ENCODE data around the gene SPATA6. TPM values are rescaled to one million over a fixed set of nuclear protein-coding genes. Genes with fewer than 3 reads are reported as not detected.
"Not testable (repeated sequence)": the region's sequence is repeated elsewhere in the genome, so short reads cannot be mapped to it uniquely, and the experiment has no call there.

The SPATA6 gene
- total RNA-seq, 2 experiments from 2014 or later: 0.85 to 0.92 TPM

DNA sequence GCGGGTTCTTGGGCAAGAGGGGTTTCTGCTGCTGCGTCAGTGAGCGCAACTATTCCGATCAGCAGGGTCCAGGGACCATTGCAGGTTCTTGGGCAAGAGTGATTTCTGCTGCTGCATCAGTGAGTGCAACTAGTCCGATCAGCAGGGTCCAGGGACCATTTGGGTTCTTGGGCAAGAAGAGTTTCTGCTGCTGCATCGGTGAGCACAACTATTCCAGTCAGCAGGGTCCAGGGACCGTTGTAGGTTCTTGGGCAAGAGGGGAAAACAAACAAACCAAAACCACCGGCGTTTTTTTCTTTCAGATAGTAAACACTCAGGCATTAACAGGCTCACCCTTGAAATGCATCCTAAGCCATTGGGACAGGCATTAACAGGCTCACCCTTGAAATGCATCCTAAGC lies 32.6 kb downstream of the SPATA6 start:
- no peak overlapping the region for H3K4me3 Mint-ChIP-seq
- ChIA-PET CTCF (no interaction called here), POLR2A (no interaction called here)
- H3K9me3 Mint-ChIP-seq: peaks cover 14% of the 10 kb centered on the region
- H3K27me3 Mint-ChIP-seq: no peaks in the 10 kb centered on the region
- no peaks in the 10 kb centered on the region for H3K4me1 Mint-ChIP-seq
- DNase-seq: no peak
- no peak overlapping the region for H3K27ac Mint-ChIP-seq
- no peaks in the 10 kb centered on the region for H3K36me3 Mint-ChIP-seq (ENCODE audit: low read depth)

DNA sequence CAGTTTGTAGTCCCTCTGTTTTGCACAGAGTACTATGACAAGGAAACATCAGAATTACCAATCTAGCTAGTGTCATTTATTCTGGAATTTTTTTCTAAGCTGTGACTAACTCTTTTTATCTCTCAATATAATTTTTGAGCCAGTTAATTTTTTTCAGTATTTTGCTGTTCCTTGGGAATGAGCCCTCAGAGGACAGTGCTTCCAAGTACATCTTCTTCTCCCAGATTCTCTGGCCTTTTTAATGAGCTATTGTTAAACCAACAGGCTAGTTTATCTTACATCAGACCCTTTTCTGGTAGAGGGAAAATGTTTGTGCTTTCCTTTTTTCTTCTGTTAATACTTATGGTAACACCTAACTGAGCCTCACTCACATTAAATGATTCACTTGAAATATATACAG lies 34.6 kb downstream of the SPATA6 start:
- H3K36me3 Mint-ChIP-seq (ENCODE audit: low read depth); H3K27me3 Mint-ChIP-seq; H3K4me3 Mint-ChIP-seq; DNase-seq; CTCF ChIA-PET; H3K4me1 Mint-ChIP-seq; POLR2A ChIA-PET; H3K27ac Mint-ChIP-seq; H3K9me3 Mint-ChIP-seq: not testable (repeated sequence)

DNA sequence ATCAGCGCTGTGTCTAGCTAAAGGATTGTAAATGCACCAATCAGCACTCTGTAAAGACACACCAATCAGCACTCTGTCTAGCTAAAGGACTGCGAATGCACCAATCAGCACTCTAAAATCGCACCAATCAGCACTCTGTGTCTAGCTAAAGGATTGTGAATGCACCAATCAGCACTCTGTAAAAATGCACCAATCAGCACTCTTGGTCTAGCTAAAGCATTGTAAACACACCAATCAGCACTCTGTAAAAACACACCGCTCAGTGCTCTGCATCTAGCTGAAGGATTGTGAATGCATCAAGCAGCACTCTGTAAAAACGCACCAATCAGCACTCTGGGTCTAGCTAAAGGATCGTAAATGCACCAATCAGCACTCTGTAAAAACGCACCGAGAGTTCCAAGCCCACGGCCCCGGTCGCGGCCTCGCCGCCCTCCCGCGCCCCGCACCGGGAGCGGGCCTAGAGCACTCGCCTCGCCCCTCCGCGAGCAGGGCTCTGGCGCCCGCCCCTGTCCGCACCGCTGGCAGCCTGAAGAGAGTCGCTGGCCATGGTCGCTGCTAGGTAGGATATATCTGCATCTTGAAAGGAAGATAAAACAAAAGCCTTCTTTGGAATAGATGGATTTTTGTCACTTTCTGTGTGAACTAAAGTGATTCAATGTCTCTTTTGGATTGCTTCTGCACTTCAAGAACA lies 36.5 kb downstream of the SPATA6 start:
- H3K4me3 Mint-ChIP-seq; H3K9me3 Mint-ChIP-seq; DNase-seq; H3K27ac Mint-ChIP-seq; H3K27me3 Mint-ChIP-seq; CTCF ChIA-PET; H3K4me1 Mint-ChIP-seq; POLR2A ChIA-PET; H3K36me3 Mint-ChIP-seq (ENCODE audit: low read depth): not testable (repeated sequence)

DNA sequence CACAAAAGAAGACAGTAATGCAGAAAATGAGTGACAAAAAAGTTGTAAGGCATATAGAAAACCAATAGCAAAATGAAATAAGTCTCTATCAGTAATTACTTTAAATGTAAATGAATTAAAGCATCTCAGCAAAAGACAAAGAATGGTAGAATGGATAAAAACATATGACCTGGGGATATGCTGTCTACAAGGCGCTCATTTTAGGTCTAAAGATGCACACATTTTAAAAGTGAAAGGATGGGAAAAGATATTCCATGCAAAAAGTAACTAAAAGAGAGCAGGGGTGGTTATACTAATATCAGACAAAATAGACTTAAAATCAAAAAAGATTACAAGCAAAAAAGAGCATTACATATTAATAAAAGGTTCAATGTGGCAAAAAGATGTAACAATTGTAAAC lies 41.2 kb downstream of the SPATA6 start:
- H3K4me1 Mint-ChIP-seq: no peaks in the 10 kb centered on the region
- CTCF ChIA-PET: no interaction called here
- no peak overlapping the region for H3K27ac Mint-ChIP-seq
- H3K36me3 Mint-ChIP-seq (ENCODE audit: low read depth): no peaks in the 10 kb centered on the region
- no peak for DNase-seq
- POLR2A ChIA-PET: no interaction called here
- H3K27me3 Mint-ChIP-seq: no peaks in the 10 kb centered on the region
- H3K9me3 Mint-ChIP-seq: peaks cover 6% of the 10 kb centered on the region
- no peak overlapping the region for H3K4me3 Mint-ChIP-seq

DNA sequence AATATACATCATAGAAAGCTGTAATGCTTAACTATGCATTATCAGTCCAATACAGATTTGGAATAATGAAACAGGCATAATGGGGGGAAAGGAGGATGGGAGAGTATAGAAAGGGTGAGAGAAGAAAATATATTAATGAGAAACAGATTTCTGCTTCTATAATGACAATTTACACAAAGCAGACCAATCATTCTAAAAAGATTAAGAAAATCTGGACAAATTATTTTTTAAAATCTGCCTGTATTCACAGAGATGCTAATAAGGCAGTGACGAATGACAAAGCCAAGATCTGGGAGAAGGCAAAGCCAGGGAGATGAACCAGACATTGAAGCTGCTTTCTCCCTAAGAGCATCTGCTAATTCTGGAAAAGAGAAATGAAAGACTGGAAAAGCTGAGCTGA lies 50.0 kb downstream of the SPATA6 start:
- Mint-ChIP-seq H3K4me3 (no peak overlapping the region), H3K4me1 (no peaks in the 10 kb centered on the region), H3K27ac (no peak overlapping the region)

DNA sequence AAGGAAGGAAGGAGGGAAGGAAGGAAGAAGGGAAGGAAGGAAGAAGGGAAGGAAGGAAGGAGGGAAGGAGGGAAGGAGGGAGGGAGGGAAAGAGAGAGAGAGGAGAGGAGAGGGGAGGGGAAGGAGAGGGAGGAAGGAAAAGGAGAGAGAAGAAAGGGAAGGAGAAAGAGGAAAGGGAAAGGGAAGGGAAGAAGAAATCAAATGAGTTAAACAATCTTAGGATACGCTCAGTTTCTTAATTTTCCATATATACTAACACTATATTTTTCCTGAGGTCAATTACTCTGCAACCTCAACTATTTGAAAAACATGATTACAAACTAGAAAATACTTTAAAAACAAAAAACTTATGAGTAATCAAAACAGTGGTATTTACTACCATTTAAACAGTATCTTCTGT lies 53.3 kb downstream of the SPATA6 start:
- Mint-ChIP-seq H3K9me3 (no peaks in the 10 kb centered on the region), H3K27ac (no peak overlapping the region), H3K4me1 (no peaks in the 10 kb centered on the region), H3K36me3 (ENCODE audit: low read depth) (no peaks in the 10 kb centered on the region), H3K27me3 (no peaks in the 10 kb centered on the region), H3K4me3 (no peak overlapping the region)
- no peak for DNase-seq
- ChIA-PET POLR2A (no interaction called here), CTCF (no interaction called here)

More for the DNA sequence above, 50.0 kb downstream of the SPATA6 start:
- CTCF ChIA-PET: no interaction called here
- DNase-seq: no peak
- no peaks in the 10 kb centered on the region for H3K27me3 Mint-ChIP-seq
- H3K9me3 Mint-ChIP-seq: no peaks in the 10 kb centered on the region
- POLR2A ChIA-PET: no interaction called here
- H3K36me3 Mint-ChIP-seq (ENCODE audit: low read depth): no peaks in the 10 kb centered on the region

DNA sequence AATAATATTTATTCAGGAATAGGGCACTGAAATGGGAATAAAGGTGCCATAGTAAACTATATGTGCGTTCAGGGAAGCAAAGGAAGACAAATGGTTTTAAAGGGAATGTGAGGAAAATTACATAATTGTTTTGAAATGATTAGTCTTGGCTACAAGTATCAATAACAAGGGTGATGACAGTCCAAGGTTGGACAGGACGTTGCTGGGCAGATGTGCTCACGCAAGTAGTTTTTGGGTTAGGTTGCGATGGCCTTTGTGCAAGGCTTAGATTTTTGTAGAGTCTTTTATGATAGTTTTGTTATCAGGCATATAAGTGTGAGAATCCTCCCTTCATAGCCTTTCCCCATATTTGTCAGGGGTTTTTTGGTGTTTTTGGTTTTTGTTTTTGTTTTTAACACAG lies 57.0 kb downstream of the SPATA6 start:
- no peak overlapping the region for H3K27ac Mint-ChIP-seq
- no peaks in the 10 kb centered on the region for H3K36me3 Mint-ChIP-seq (ENCODE audit: low read depth)
- no peak for DNase-seq
- no peaks in the 10 kb centered on the region for H3K9me3 Mint-ChIP-seq
- no peak overlapping the region for H3K4me3 Mint-ChIP-seq
- no peaks in the 10 kb centered on the region for H3K4me1 Mint-ChIP-seq
- H3K27me3 Mint-ChIP-seq: no peaks in the 10 kb centered on the region
- CTCF ChIA-PET: no interaction called here
- POLR2A ChIA-PET: no interaction called here

DNA sequence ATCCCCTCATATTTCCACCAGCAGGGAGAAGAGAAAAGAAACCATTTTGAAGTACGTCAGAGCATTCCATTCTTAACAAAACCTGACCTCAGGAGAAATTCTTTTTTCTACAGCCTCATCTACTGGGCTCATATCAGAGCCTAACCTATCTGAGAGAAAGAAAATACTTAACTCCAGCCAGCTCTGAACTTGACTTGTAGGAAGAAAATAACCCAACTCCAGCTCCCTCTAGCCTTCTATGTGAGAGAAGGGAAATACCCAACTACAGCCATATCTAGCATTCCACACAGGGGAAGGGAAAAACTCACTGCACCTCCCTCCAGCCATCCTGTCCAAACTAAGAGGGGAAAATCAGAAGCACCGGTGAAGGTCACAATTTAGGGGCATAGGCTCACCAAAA lies 57.7 kb downstream of the SPATA6 start:
- H3K4me3 Mint-ChIP-seq: no peak overlapping the region
- DNase-seq: no peak
- H3K36me3 Mint-ChIP-seq (ENCODE audit: low read depth): no peaks in the 10 kb centered on the region
- ChIA-PET POLR2A (no interaction called here), CTCF (no interaction called here)
- no peaks in the 10 kb centered on the region for H3K4me1 Mint-ChIP-seq
- no peaks in the 10 kb centered on the region for H3K9me3 Mint-ChIP-seq
- H3K27ac Mint-ChIP-seq: no peak overlapping the region
- H3K27me3 Mint-ChIP-seq: no peaks in the 10 kb centered on the region

DNA sequence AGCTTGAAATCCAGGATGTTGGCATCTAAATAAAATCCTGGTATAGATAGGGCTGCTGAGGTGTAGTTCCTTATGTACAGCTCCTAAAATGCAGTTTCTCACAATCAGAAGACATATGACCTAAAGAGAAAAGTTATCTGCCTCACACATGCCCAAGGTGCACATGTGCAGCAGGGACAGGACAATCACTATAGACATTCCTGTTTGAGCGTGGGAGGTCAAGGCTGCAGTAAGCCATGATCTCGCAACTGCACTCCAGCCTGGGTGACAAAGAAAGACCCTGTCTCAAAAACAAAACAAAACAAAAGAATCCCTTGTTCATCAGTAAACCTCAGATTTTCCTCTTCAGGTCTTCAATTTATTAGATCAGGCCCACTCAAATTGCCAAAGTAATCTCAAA lies 66.1 kb downstream of the SPATA6 start:
- POLR2A ChIA-PET: no interaction called here
- no peaks in the 10 kb centered on the region for H3K9me3 Mint-ChIP-seq

DNA sequence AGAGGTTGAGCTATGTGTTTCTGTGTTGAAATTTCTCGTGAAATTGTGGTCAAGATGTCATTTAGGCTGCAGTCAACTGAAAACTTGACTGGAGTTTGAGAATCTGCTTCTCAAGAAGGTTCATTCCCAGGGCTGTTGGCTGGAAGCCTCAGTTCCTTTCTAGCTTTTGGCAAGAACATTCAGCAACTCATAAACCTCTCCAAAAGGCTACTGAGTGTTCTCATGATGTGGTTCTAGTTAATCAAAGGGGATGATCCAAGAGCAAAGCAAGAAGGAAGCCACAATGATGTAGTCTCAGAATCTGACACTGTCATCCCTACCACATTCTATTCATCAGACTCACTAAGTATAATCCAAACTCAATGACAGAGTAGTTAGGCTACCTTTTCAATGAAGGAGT lies 66.6 kb downstream of the SPATA6 start:
- Mint-ChIP-seq H3K36me3 (ENCODE audit: low read depth) (no peaks in the 10 kb centered on the region), H3K4me1 (no peaks in the 10 kb centered on the region), H3K4me3 (no peak overlapping the region), H3K27ac (no peak overlapping the region), H3K27me3 (no peaks in the 10 kb centered on the region), H3K9me3 (no peaks in the 10 kb centered on the region)
- ChIA-PET POLR2A (no interaction called here), CTCF (no interaction called here)
- DNase-seq: no peak

More for the DNA sequence above, 66.1 kb downstream of the SPATA6 start:
- Mint-ChIP-seq H3K36me3 (ENCODE audit: low read depth) (no peaks in the 10 kb centered on the region), H3K4me1 (no peaks in the 10 kb centered on the region), H3K4me3 (no peak overlapping the region), H3K27me3 (no peaks in the 10 kb centered on the region), H3K27ac (no peak overlapping the region)
- CTCF ChIA-PET: no interaction called here
- DNase-seq: no peak

DNA sequence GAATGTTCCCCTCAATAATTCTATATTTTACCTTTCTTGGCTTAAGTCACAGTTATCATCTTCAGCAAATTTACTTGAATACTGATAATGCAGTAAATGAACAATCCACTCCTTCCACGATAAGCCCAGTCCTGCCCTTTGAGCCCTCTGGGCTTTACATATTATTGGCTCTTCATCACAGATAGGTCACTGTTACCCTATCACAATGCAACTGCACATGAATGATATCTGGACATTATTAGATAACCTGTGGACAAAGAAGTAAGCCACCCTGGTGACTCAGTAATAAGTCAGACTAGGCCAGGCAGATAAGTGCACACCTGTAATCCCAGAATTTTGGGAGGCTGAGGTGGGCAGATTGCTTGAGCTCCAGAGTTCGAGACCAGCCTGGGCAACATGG lies 69.4 kb downstream of the SPATA6 start:
- ChIA-PET POLR2A (no interaction called here), CTCF (interaction anchor here (0.6 kb wide), 1 partner anchor 460 kb away, joined by 4 read pairs; no protein-coding TSS in a partner anchor)
- Mint-ChIP-seq H3K4me3 (no peak overlapping the region), H3K9me3 (no peaks in the 10 kb centered on the region), H3K27ac (no peak overlapping the region), H3K4me1 (no peaks in the 10 kb centered on the region), H3K36me3 (ENCODE audit: low read depth) (no peaks in the 10 kb centered on the region), H3K27me3 (no peaks in the 10 kb centered on the region)
- no peak for DNase-seq

DNA sequence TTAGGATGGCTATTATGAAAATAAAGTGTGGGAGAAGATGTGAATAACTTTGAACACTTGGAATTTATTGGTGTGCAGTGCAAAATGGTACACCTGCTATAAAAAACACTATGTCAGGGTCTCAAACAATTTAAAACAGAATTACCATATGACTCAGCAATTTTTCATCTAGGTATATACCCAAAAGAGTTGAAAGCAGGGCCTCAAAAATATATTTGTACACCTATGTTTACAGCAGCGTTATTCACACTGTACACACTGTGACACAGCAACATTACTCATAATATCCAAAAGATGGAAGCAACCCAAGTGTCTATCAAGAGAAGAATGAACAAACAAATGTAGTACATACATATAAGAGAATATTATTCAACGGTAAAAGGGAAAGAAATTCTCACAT lies 75.8 kb downstream of the SPATA6 start:
- Mint-ChIP-seq H3K4me3 (no peak overlapping the region), H3K9me3 (no peaks in the 10 kb centered on the region), H3K4me1 (no peaks in the 10 kb centered on the region), H3K27me3 (no peaks in the 10 kb centered on the region), H3K36me3 (ENCODE audit: low read depth) (no peaks in the 10 kb centered on the region), H3K27ac (no peak overlapping the region)
- POLR2A ChIA-PET: no interaction called here
- CTCF ChIA-PET: no interaction called here
- no peak for DNase-seq

DNA sequence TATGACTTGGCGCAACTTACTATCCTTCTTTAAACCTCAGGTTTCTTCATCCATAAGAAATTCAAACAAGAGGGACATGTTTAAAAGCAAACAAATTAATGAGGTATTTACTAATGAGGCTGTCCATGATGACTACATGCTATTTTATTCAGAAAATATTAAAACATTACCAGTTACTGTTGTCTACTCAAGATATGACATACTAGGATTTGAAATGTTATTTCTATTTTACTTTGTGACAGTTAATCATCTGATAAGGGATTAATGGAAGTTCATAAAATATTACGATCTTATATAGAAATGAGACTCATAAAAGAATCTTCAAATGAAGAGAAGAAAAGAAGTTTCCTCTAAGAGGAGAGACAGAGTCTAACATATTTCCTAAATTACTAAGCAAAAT lies 80.1 kb downstream of the SPATA6 start:
- CTCF ChIA-PET: interaction anchor here (0.6 kb wide), 1 partner anchor 27 kb away, joined by 3 read pairs; no protein-coding TSS in a partner anchor
- DNase-seq: no peak
- Mint-ChIP-seq H3K4me1 (no peaks in the 10 kb centered on the region), H3K4me3 (no peak overlapping the region), H3K27me3 (no peaks in the 10 kb centered on the region), H3K36me3 (ENCODE audit: low read depth) (no peaks in the 10 kb centered on the region), H3K27ac (no peak overlapping the region), H3K9me3 (no peaks in the 10 kb centered on the region)
- POLR2A ChIA-PET: no interaction called here

DNA sequence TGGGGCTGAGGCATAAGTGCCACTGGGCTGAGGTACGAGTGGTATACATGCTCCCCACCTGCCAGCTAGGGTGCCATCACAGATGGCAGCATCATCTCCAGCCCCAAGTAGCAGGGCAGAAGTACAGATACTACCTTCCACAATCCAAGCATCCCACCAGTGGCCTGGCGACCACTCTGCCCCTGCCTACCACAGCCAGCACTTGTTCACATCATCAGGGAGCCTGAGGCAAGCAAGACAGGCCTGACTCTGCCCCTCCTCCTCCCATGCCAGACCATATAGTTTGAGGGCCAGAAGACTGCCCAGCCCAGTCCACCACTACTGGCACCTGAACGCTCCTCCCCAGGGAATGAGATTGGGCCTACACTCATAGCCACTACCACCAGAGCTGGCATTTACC lies 84.6 kb downstream of the SPATA6 start:
- no peaks in the 10 kb centered on the region for H3K9me3 Mint-ChIP-seq
- POLR2A ChIA-PET: no interaction called here
- no peak overlapping the region for H3K27ac Mint-ChIP-seq
- H3K4me1 Mint-ChIP-seq: no peaks in the 10 kb centered on the region
- no peak overlapping the region for H3K4me3 Mint-ChIP-seq
- CTCF ChIA-PET: no interaction called here
- no peaks in the 10 kb centered on the region for H3K27me3 Mint-ChIP-seq
- no peak for DNase-seq
- no peaks in the 10 kb centered on the region for H3K36me3 Mint-ChIP-seq (ENCODE audit: low read depth)
